Erythroblast (primary cell): ENCODE measurements around the gene DDIT3.

ENCODE experiments used
- GATA1 ChIP-seq: IDR thresholded peaks from 2 replicates; pipeline ENCODE4 v1.6.1; 2011; ENCODE audit warnings: low read depth, mild to moderate bottlenecking, control low read depth, low read length, moderate library complexity
- POLR2A ChIP-seq: IDR thresholded peaks from 2 replicates; pipeline ENCODE4 v1.6.1; 2011; ENCODE audit warnings: mild to moderate bottlenecking, low read length

DNA sequence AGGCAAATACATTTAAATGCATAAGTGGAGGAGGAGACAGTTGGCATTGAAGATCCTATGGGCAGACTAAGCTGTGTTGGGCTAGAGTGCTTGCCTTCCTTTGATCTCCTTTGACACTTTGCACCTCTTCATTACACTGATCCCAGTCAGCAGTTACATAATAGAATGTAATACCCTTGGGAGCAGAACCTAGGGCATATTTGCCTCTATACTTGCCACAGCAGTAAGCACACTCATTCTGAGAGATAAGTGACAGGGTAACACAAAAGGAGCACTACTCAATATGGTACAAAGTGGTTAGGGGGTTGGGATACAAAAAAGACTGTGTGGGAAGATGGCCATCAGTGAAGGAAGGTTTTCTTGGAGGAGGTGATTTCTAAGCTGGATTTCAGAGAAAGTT is 23.5 kb downstream of the DDIT3 start:
- TF ChIP-seq POLR2A (no peak), GATA1 (no peak)
